Measurements from ENCODE around the gene RFTN1.

Gene RFTN1

DNA sequence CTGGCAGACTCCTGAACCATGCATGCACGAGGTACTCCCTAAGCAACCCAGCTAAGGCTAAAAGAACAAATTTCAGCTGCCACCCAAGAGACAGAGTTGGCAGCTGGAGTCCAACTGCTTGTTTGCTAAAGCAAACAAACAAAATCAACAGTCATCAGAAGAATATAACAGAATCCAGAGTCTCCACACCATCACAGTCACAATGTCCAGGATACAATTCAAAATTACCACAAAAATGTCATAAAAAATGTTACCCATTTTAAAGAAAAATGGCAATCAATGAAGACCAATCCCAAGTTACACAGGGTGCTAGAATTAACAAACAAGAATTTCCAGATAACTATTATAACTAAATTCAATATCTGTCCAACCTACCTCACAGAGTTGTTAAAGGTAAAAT, 42.9 kb downstream of the RFTN1 start:
- no peak overlapping the region for H2BK5ac ChIP-seq (ENCODE audit: low read length)

DNA sequence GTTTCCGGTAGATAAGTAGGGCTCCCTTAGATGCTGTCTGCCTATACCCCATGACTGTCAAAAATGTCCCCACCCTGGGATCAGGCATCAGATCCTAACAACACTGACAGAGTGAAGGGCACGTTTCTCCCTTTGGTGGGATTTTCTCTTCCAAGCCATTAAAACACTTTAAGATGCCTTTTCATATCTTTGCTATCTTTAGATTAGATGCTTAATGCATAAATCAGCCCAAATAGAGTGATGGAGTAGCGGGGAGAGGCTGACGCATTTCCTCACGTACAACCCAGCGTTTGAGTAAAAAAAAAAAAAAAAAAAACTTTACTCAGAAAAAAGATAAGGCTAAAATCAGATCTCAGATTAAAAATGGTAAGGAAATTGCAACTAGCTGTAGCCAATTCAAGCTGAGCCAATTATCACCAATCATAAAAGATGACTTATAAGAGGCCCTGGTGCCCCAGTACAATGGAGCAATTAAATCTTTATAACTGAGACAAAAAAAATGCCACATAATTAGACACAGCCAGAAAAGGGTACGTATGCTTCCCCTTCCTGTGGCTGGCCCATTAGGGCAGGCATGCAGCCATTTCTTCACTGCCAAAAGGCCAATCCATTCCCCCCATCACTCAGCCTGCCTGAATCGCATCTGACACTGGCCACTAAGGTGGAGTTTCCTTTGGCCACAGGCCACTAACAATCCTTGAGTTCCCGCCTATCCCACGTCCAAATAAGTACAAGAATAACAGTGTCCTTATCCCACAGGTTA, 45.0 kb downstream of the RFTN1 start:
- Histone ChIP-seq H3K23ac (ENCODE audit: low read length) (no peak overlapping the region), H3K4me1 (ENCODE audit: control insufficient read depth, low read depth, low read length) (peaks cover 2% of the 10 kb centered on the region), H3K18ac (ENCODE audit: low read length) (no peak overlapping the region), H3K27me3 (ENCODE audit: insufficient read depth, low read length, poor library complexity) (no peaks in the 10 kb centered on the region), H3K9ac (ENCODE audit: low read length) (no peak overlapping the region), H3K4me2 (ENCODE audit: low read length) (no peak overlapping the region), H2AK5ac (ENCODE audit: low read length) (no peak overlapping the region), H3K79me1 (ENCODE audit: low read length) (no peaks in the 10 kb centered on the region), H3K4me3 (ENCODE audit: low read length) (no peak overlapping the region), H3K4ac (ENCODE audit: low read depth, low read length) (no peak overlapping the region), H3K36me3 (ENCODE audit: control insufficient read depth, insufficient read depth, low read length) (no peaks in the 10 kb centered on the region), H2BK15ac (replicated peaks; ENCODE audit: low read depth) (no peak overlapping the region), H2BK5ac (ENCODE audit: low read length) (no peak overlapping the region), H4K5ac (ENCODE audit: low read length) (no peak overlapping the region), H3K27ac (ENCODE audit: low read depth, low read length) (no peak overlapping the region), H4K8ac (ENCODE audit: low read depth, low read length) (no peak overlapping the region), H3K79me2 (ENCODE audit: control insufficient read depth, insufficient read depth, low read length) (no peaks in the 10 kb centered on the region), H3K56ac (ENCODE audit: low read length) (no peak overlapping the region), H2BK120ac (ENCODE audit: low read depth, low read length) (no peak overlapping the region)
- WGBS (ENCODE audit: extremely low coverage, insufficient coverage, low lambda C conversion rate), result no CpG with 5 or more reads among the region's 10 CpGs
- no peak for DNase-seq

More for the DNA sequence above, 42.9 kb downstream of the RFTN1 start:
- Histone ChIP-seq H3K27ac (ENCODE audit: low read depth, low read length) (no peak overlapping the region), H2BK15ac (replicated peaks; ENCODE audit: low read depth) (no peak overlapping the region), H3K23ac (ENCODE audit: low read length) (no peak overlapping the region), H3K56ac (ENCODE audit: low read length) (no peak overlapping the region), H3K79me2 (ENCODE audit: control insufficient read depth, insufficient read depth, low read length) (no peaks in the 10 kb centered on the region), H3K79me1 (ENCODE audit: low read length) (no peaks in the 10 kb centered on the region), H3K18ac (ENCODE audit: low read length) (no peak overlapping the region), H3K27me3 (ENCODE audit: insufficient read depth, low read length, poor library complexity) (no peaks in the 10 kb centered on the region), H3K4ac (ENCODE audit: low read depth, low read length) (no peak overlapping the region), H3K9ac (ENCODE audit: low read length) (no peak overlapping the region), H3K4me2 (ENCODE audit: low read length) (no peak overlapping the region), H3K4me1 (ENCODE audit: control insufficient read depth, low read depth, low read length) (peaks cover 2% of the 10 kb centered on the region), H3K4me3 (ENCODE audit: low read length) (no peak overlapping the region), H2AK5ac (ENCODE audit: low read length) (no peak overlapping the region), H4K8ac (ENCODE audit: low read depth, low read length) (no peak overlapping the region), H2BK120ac (ENCODE audit: low read depth, low read length) (no peak overlapping the region), H3K36me3 (ENCODE audit: control insufficient read depth, insufficient read depth, low read length) (no peaks in the 10 kb centered on the region), H4K5ac (ENCODE audit: low read length) (no peak overlapping the region)
- no peak for DNase-seq
- WGBS (ENCODE audit: extremely low coverage, insufficient coverage, low lambda C conversion rate), result no CpG with 5 or more reads among the region's 1 CpG

DNA sequence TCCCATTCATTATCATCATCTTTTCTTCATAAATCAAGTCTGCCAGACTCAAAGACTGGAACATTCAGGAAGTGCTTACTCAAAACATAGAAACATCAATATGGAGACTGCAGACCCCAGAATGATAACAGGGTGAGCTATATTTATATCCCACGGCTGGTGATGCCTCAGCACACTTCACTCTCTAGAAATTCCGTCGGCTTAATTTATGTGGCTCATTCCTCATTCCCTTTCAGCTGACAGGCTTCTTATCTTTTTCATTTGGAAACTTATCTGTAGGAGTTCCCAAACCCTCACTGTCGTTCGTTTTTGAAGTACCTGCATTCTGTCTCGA, 45.5 kb downstream of the RFTN1 start:
- Histone ChIP-seq H4K8ac (ENCODE audit: low read depth, low read length) (no peak overlapping the region), H3K18ac (ENCODE audit: low read length) (no peak overlapping the region), H3K56ac (ENCODE audit: low read length) (no peak overlapping the region), H3K4me2 (ENCODE audit: low read length) (no peak overlapping the region), H3K23ac (ENCODE audit: low read length) (no peak overlapping the region), H2AK5ac (ENCODE audit: low read length) (no peak overlapping the region), H3K4me1 (ENCODE audit: control insufficient read depth, low read depth, low read length) (peaks cover 2% of the 10 kb centered on the region), H3K27ac (ENCODE audit: low read depth, low read length) (no peak overlapping the region), H3K36me3 (ENCODE audit: control insufficient read depth, insufficient read depth, low read length) (no peaks in the 10 kb centered on the region), H3K27me3 (ENCODE audit: insufficient read depth, low read length, poor library complexity) (no peaks in the 10 kb centered on the region), H3K4ac (ENCODE audit: low read depth, low read length) (no peak overlapping the region), H3K79me1 (ENCODE audit: low read length) (no peaks in the 10 kb centered on the region), H2BK120ac (ENCODE audit: low read depth, low read length) (no peak overlapping the region), H2BK5ac (ENCODE audit: low read length) (no peak overlapping the region), H3K79me2 (ENCODE audit: control insufficient read depth, insufficient read depth, low read length) (no peaks in the 10 kb centered on the region), H3K9ac (ENCODE audit: low read length) (no peak overlapping the region), H2BK15ac (replicated peaks; ENCODE audit: low read depth) (no peak overlapping the region), H4K5ac (ENCODE audit: low read length) (no peak overlapping the region), H3K4me3 (ENCODE audit: low read length) (no peak overlapping the region)
- DNase-seq, result peak; percentile 75
- WGBS (ENCODE audit: extremely low coverage, insufficient coverage, low lambda C conversion rate), result no CpG with 5 or more reads among the region's 6 CpGs

DNA sequence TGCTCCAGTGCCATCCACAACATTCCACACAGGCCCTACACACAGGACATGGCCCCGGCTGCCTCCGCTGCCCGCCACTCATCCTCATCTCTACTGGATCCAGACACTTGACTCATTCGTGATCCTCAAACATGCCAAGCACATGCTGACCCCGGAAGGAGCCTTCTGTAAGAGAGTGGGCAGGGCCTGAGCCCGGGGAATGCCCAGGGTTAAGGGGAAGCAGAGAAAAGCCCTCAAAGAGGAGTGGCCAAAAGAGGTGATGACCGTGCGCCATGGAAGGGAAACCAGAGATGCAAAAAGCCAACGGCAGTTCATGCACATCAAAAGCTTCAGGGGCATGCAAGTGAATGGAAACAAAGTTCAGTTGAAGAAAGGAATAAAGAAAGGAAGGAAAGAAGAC, 46.1 kb downstream of the RFTN1 start:
- H2BK5ac ChIP-seq (ENCODE audit: low read length), result no peak overlapping the region
- H3K4ac ChIP-seq (ENCODE audit: low read depth, low read length), result no peak overlapping the region
- H2BK15ac ChIP-seq (replicated peaks; ENCODE audit: low read depth), result no peak overlapping the region
- no peak overlapping the region for H2BK120ac ChIP-seq (ENCODE audit: low read depth, low read length)
- H3K36me3 ChIP-seq (ENCODE audit: control insufficient read depth, insufficient read depth, low read length), result no peaks in the 10 kb centered on the region
- no peak overlapping the region for H2AK5ac ChIP-seq (ENCODE audit: low read length)
- H3K56ac ChIP-seq (ENCODE audit: low read length), result no peak overlapping the region
- no peak overlapping the region for H3K23ac ChIP-seq (ENCODE audit: low read length)
- no peak overlapping the region for H3K4me3 ChIP-seq (ENCODE audit: low read length)
- no peak overlapping the region for H3K9ac ChIP-seq (ENCODE audit: low read length)
- H3K4me2 ChIP-seq (ENCODE audit: low read length), result no peak overlapping the region
- H3K18ac ChIP-seq (ENCODE audit: low read length), result no peak overlapping the region
- no peaks in the 10 kb centered on the region for H3K79me1 ChIP-seq (ENCODE audit: low read length)
- H4K8ac ChIP-seq (ENCODE audit: low read depth, low read length), result no peak overlapping the region
- H3K79me2 ChIP-seq (ENCODE audit: control insufficient read depth, insufficient read depth, low read length), result no peaks in the 10 kb centered on the region
- no peaks in the 10 kb centered on the region for H3K27me3 ChIP-seq (ENCODE audit: insufficient read depth, low read length, poor library complexity)
- WGBS (ENCODE audit: extremely low coverage, insufficient coverage, low lambda C conversion rate), result no CpG with 5 or more reads among the region's 9 CpGs
- peaks cover 2% of the 10 kb centered on the region for H3K4me1 ChIP-seq (ENCODE audit: control insufficient read depth, low read depth, low read length)
- no peak overlapping the region for H4K5ac ChIP-seq (ENCODE audit: low read length)
- no peak overlapping the region for H3K27ac ChIP-seq (ENCODE audit: low read depth, low read length)
- DNase-seq, result no peak

DNA sequence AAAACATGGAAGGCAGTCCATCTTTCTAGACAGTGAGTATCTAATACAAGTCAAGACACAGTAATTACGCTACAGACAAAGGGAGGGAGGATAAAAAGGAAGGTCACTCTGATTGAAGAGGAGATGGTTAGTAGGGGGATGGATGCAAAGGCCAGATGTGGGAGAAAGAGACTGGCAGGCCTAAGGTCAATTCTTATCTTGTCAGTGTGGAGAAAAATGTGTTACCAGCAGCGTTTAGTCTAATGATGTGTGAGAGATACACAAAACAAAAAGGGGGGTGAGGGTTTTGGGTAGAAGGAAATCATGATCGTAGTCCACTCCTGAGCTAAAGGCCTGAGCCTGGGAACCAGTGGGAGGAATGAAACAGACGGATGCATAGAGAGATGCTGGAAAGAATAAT, 46.7 kb downstream of the RFTN1 start:
- Histone ChIP-seq H4K8ac (ENCODE audit: low read depth, low read length) (no peak overlapping the region), H3K4me1 (ENCODE audit: control insufficient read depth, low read depth, low read length) (peaks cover 2% of the 10 kb centered on the region), H3K79me1 (ENCODE audit: low read length) (no peaks in the 10 kb centered on the region), H3K4me3 (ENCODE audit: low read length) (no peak overlapping the region), H3K4ac (ENCODE audit: low read depth, low read length) (no peak overlapping the region), H2BK15ac (replicated peaks; ENCODE audit: low read depth) (no peak overlapping the region), H3K79me2 (ENCODE audit: control insufficient read depth, insufficient read depth, low read length) (no peaks in the 10 kb centered on the region), H2BK5ac (ENCODE audit: low read length) (no peak overlapping the region), H3K9ac (ENCODE audit: low read length) (no peak overlapping the region), H2BK120ac (ENCODE audit: low read depth, low read length) (no peak overlapping the region), H4K5ac (ENCODE audit: low read length) (no peak overlapping the region), H3K27ac (ENCODE audit: low read depth, low read length) (no peak overlapping the region), H3K27me3 (ENCODE audit: insufficient read depth, low read length, poor library complexity) (no peaks in the 10 kb centered on the region), H3K4me2 (ENCODE audit: low read length) (no peak overlapping the region), H3K56ac (ENCODE audit: low read length) (no peak overlapping the region), H3K36me3 (ENCODE audit: control insufficient read depth, insufficient read depth, low read length) (no peaks in the 10 kb centered on the region), H3K23ac (ENCODE audit: low read length) (no peak overlapping the region), H2AK5ac (ENCODE audit: low read length) (no peak overlapping the region), H3K18ac (ENCODE audit: low read length) (no peak overlapping the region)
- no peak for DNase-seq
- no CpG with 5 or more reads among the region's 4 CpGs for WGBS (ENCODE audit: extremely low coverage, insufficient coverage, low lambda C conversion rate)
